Uterus (tissue), 4 donors: Measurements from ENCODE around the gene COX4I1. TPM values are rescaled to one million over a fixed set of nuclear protein-coding genes. Genes with fewer than 3 reads are reported as not detected.

ENCODE experiments used
- DNase-seq, 2 donors: peaks; one replicate each; pipeline ENCODE4 v3.0.0-alpha.2; 2019 to 2020
- H3K27ac ChIP-seq, 2 donors: fragments of 200-600 bp; sonication (generic); 1 replicate in 1 of 2; 2 replicates in 1 of 2; pipeline ENCODE4 v1.5.1; 2016 to 2018
- H3K27me3 ChIP-seq, 2 donors: fragments of 200-600 bp; sonication (generic); one replicate each; pipeline ENCODE4 v1.5.1; 2018 to 2019; ENCODE audit warnings: control low read depth in 1 of 2
- H3K36me3 ChIP-seq, 2 donors: fragments of 200-600 bp; sonication (generic); one replicate each; pipeline ENCODE4 v1.5.1; 2019; ENCODE audit warnings: control low read depth in 1 of 2
- H3K4me1 ChIP-seq, 2 donors: fragments of 200-600 bp; sonication (generic); one replicate each; pipeline ENCODE4 v1.5.1; 2018 to 2019; ENCODE audit warnings: control low read depth in 1 of 2
- H3K4me3 ChIP-seq, 2 donors: fragments of 200-600 bp; sonication (generic); 1 replicate in 1 of 2; 2 replicates in 1 of 2; pipeline ENCODE4 v1.5.1; 2018 to 2019; ENCODE audit warnings: mild to moderate bottlenecking in 1 of 2
- H3K9me3 ChIP-seq, 2 donors: fragments of 200-600 bp; sonication (generic); one replicate each; pipeline ENCODE4 v1.5.1; 2019; ENCODE audit warnings: control low read depth in 1 of 2
- POLR2A ChIP-seq, 2 donors: fragments of 450-650 bp; IDR thresholded peaks; one replicate each; pipeline ENCODE4 v1.6.1; 2016; ENCODE audit warnings: antibody characterized with exemption in 2 of 2, mild to moderate bottlenecking in 1 of 2, moderate library complexity in 1 of 2
- intact Hi-C: fragments of 100-400 bp; cut with DNase I; formaldehyde crosslinking; loops from one replicate; pipeline ENCODE4 v1.15.1; 2023; ENCODE audit warnings: low total_unique reads
- total RNA-seq, 4 donors: library from RNA; depleted of rRNA in 3 of 4; stranded (reverse); fragments of >200 nt in 3 of 4; gene quantifications; one replicate each; pipeline versions ENCODE4 v1.1.0 to v1.2.4, GENCODE V29; 2014 to 2023
- TF ChIP-seq, protein P1 (sequence below), 4 experiments: fragments of 200-600 bp in 2 of 4; fragments of 450-650 bp in 2 of 4; sonication (generic) in 2 of 4; IDR thresholded peaks; one replicate each; pipeline ENCODE4 v1.5.1; 2016 to 2019; ENCODE audit warnings: antibody characterized with exemption in 4 of 4, mild to moderate bottlenecking in 2 of 4, moderate library complexity in 1 of 4
- donor health status: DM: yes; HTN: yes; CAD: no.

The COX4I1 gene
- total RNA-seq, 4 donors from 2014 or later = 199 to 836 (median 287) TPM

- Histone ChIP-seq H3K27me3 (no peaks in the 10 kb centered on the region), H3K9me3 (no peaks in the 10 kb centered on the region), H3K36me3 (no peaks in the 10 kb centered on the region), H3K4me1 (no peaks in the 10 kb centered on the region), H3K4me3 (no peak overlapping the region), H3K27ac (no peak overlapping the region)
- intact Hi-C loops = no loop called here
- TF ChIP-seq POLR2A (IDR thresholded peaks at IDR 0.05) = no peak
- TF ChIP-seq, protein P1, sequence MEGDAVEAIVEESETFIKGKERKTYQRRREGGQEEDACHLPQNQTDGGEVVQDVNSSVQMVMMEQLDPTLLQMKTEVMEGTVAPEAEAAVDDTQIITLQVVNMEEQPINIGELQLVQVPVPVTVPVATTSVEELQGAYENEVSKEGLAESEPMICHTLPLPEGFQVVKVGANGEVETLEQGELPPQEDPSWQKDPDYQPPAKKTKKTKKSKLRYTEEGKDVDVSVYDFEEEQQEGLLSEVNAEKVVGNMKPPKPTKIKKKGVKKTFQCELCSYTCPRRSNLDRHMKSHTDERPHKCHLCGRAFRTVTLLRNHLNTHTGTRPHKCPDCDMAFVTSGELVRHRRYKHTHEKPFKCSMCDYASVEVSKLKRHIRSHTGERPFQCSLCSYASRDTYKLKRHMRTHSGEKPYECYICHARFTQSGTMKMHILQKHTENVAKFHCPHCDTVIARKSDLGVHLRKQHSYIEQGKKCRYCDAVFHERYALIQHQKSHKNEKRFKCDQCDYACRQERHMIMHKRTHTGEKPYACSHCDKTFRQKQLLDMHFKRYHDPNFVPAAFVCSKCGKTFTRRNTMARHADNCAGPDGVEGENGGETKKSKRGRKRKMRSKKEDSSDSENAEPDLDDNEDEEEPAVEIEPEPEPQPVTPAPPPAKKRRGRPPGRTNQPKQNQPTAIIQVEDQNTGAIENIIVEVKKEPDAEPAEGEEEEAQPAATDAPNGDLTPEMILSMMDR (IDR thresholded peaks at IDR 0.05) = no peak
- DNase-seq = no peak
Observed at GRCh38 chr16:85810097-85810741, 10.7 kb downstream of the COX4I1 start.

DNA sequence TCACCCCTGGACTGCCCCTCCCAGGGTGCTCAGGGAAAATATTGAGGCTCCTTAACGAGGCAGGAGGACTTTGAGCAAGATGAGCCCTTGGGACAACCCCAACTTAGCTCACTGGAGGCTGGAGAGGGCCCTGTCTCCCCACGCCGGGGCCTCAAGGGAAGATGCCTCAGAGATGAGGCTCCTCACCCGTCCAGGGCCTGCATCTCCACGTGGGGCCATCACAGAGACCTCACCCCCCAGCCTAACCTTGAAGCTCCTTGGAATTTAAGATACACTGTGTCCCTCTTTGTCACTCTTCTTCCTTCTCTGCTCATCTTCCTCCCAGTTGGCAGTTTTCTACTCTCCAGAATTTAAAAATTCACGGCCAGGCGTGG, 11.2 kb downstream of the COX4I1 start:
- no peak overlapping the region for H3K4me3 ChIP-seq
- no peaks in the 10 kb centered on the region for H3K36me3 ChIP-seq
- DNase-seq = no peak
- no peak for TF ChIP-seq POLR2A (IDR thresholded peaks at IDR 0.05)
- TF ChIP-seq, protein P1 (IDR thresholded peaks at IDR 0.05) = no peak
- intact Hi-C loops = no loop called here
- no peaks in the 10 kb centered on the region for H3K27me3 ChIP-seq
- H3K9me3 ChIP-seq = no peaks in the 10 kb centered on the region
- H3K4me1 ChIP-seq = no peaks in the 10 kb centered on the region
- H3K27ac ChIP-seq = no peak overlapping the region

- Histone ChIP-seq H3K27ac (no peak overlapping the region), H3K27me3 (no peaks in the 10 kb centered on the region), H3K9me3 (no peaks in the 10 kb centered on the region), H3K4me3 (no peak overlapping the region), H3K4me1 (no peaks in the 10 kb centered on the region), H3K36me3 (no peaks in the 10 kb centered on the region)
- TF ChIP-seq POLR2A (IDR thresholded peaks at IDR 0.05) = no peak
- TF ChIP-seq, protein P1 (IDR thresholded peaks at IDR 0.05) = no peak
- intact Hi-C loops = no loop called here
- no peak for DNase-seq
Observed at GRCh38 chr16:85812031-85812807, 12.7 kb downstream of the COX4I1 start.

GRCh38 chr16:85812811-85813700, 13.6 kb downstream of the COX4I1 start:
- intact Hi-C loops = no loop called here
- Histone ChIP-seq H3K4me3 (no peak overlapping the region), H3K36me3 (no peaks in the 10 kb centered on the region), H3K4me1 (no peaks in the 10 kb centered on the region), H3K27me3 (no peaks in the 10 kb centered on the region), H3K9me3 (no peaks in the 10 kb centered on the region), H3K27ac (no peak overlapping the region)
- DNase-seq = no peak
- TF ChIP-seq, protein P1 (IDR thresholded peaks at IDR 0.05) = no peak
- TF ChIP-seq POLR2A (IDR thresholded peaks at IDR 0.05) = no peak
